Measurements from ENCODE around the gene PDXK. TPM values are rescaled to one million over a fixed set of nuclear protein-coding genes. Genes with fewer than 3 reads are reported as not detected.
A peak's percentile ranks its signal among the peaks of the same experiment; 100 is the strongest.

Gene PDXK
- total RNA-seq, 6 experiments from 2014 or later: 154 to 160 (median 157) TPM

DNA sequence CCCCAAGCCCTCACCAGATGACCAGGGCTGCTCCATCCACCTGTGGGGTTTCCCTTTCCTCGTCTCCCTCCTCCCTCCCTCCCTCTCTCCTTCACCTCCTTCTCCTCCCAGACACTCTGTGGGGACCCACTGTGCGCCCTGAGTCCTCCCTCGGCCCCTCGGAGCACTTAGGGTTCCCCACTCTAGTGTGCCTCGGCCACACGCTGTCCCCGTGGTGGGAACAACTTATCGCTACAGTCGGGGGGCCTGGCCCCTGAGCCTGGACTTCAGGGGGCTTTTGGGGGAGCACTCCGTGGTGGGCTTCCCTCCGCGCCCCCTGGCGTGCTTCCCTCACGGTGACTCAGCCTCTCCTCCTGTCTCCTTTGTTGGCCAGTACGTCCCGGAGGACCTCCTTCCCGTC is 29.7 kb downstream of the PDXK start:
- Mint-ChIP-seq H3K4me1 (ENCODE audit: low read depth) (no peaks in the 10 kb centered on the region), H3K9me3 (no peaks in the 10 kb centered on the region), H3K27ac (no peak overlapping the region), H3K4me3 (no peak overlapping the region), H3K27me3 (ENCODE audit: insufficient read depth) (no peaks in the 10 kb centered on the region; the same call in none of the 2 replicates), H3K36me3 (ENCODE audit: low read depth) (peaks cover 52% of the 10 kb centered on the region)
- TF ChIP-seq, protein P1, sequence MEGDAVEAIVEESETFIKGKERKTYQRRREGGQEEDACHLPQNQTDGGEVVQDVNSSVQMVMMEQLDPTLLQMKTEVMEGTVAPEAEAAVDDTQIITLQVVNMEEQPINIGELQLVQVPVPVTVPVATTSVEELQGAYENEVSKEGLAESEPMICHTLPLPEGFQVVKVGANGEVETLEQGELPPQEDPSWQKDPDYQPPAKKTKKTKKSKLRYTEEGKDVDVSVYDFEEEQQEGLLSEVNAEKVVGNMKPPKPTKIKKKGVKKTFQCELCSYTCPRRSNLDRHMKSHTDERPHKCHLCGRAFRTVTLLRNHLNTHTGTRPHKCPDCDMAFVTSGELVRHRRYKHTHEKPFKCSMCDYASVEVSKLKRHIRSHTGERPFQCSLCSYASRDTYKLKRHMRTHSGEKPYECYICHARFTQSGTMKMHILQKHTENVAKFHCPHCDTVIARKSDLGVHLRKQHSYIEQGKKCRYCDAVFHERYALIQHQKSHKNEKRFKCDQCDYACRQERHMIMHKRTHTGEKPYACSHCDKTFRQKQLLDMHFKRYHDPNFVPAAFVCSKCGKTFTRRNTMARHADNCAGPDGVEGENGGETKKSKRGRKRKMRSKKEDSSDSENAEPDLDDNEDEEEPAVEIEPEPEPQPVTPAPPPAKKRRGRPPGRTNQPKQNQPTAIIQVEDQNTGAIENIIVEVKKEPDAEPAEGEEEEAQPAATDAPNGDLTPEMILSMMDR (IDR thresholded peaks at IDR 0.05): no peak
- DNase-seq: no peak

DNA sequence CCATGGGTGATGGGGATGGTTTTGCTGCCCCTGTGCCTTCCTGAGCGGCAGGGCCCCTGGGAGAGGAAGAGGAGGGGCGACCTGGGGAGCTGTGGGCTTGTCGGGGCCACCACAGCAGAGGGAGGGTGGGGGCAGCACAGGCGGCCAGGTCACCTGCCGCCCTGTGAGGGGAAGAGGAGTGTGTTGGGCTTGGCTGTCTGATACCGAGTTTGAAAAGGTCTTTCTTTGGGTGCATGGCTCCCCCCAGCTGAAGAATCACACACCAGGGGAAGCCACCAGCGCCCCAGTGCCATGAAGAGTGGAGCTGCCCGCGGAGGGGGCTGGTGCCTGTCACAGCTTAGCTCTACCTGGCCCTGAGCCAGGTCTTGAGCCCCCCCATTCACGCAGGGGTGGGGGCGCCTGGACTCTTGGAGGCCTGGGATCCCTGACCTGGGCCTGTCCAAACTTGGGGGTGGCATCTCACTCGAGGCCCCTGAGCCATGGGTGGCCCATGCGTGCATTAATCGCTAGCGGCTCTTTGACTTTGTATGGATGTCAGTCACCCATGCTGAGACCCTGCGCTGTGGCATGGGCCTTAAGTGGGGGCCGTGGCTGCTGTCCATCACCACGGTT is 30.8 kb downstream of the PDXK start:
- H3K4me3 Mint-ChIP-seq: no peak overlapping the region
- H3K4me1 Mint-ChIP-seq (ENCODE audit: low read depth): no peaks in the 10 kb centered on the region
- no peak for DNase-seq
- H3K36me3 Mint-ChIP-seq (ENCODE audit: low read depth): peaks cover 53% of the 10 kb centered on the region
- H3K27ac Mint-ChIP-seq: no peak overlapping the region
- no peaks in the 10 kb centered on the region for H3K9me3 Mint-ChIP-seq
- no peaks in the 10 kb centered on the region; the same call in none of the 2 replicates for H3K27me3 Mint-ChIP-seq (ENCODE audit: insufficient read depth)
- TF ChIP-seq, protein P1 (IDR thresholded peaks at IDR 0.05): no peak

DNA sequence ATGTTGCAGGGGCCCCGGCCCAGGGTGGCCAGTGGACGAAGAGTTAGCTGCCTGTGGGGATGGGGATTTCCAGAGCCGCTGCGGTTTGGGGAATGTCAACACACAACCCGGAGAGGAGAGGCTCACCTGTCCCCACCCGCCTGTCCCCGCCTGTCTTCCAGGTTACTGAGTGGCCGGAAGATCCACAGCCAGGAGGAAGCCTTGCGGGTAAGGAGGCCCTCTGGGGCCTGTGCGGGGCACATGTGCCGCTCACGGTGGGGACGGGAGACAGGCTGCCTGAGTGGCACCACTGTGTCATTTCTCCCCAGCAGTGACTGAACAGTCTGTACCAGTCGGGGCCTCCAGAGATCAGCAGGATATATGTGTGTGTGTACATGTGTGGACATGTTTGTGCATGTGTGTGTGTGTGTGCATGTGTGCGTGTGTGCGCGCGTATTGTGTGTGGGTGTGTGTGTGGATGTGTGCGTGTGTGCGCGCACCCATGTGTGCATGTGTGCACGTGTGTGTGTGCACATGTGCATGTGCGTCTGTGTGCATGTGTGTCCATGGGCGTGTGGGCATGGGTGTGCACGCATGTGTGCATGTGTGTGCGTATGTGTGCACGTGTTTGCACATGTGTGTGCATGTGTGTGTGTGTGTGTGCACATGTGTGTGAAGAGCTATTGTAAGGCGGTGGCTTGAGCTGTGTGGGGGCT is 31.6 kb downstream of the PDXK start:
- Mint-ChIP-seq H3K27ac (peak overlapping the region; percentile 14; the same call in 1 of the 2 replicates), H3K36me3 (ENCODE audit: low read depth) (peaks cover 46% of the 10 kb centered on the region), H3K4me1 (ENCODE audit: low read depth) (no peaks in the 10 kb centered on the region), H3K27me3 (ENCODE audit: insufficient read depth) (no peaks in the 10 kb centered on the region; the same call in none of the 2 replicates), H3K4me3 (no peak overlapping the region), H3K9me3 (no peaks in the 10 kb centered on the region)
- no peak for DNase-seq
- TF ChIP-seq, protein P1 (IDR thresholded peaks at IDR 0.05): no peak

DNA sequence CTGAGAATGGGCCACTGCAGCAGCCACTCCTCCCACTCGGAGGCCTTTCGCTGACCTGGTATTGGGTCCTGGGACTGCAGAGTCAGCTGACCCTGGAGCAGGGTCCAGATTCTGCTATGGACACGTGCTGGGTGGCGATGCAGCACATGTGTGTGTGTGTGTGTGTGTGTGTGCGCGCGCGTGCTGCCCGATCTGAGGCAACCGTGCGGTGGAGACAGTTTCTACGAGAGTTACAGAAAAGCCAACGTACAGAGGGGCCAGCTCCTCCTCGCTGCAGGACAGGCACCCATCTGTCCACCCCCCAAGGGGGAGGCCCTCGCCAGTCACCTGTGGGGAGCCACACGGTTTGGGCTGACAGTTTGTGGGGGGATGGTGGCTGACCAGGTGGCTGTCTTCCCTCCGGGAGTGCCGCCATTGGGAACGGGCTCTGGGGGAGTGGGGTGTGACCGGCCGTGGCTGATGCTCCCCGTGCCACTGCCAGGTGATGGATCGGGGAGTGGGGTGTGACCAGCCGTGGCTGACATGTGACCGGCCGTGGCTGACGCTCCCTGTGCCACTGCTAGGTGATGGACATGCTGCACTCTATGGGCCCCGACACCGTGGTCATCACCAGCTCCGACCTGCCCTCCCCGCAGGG is 33.1 kb downstream of the PDXK start:
- TF ChIP-seq, protein P1 (IDR thresholded peaks at IDR 0.05): no peak
- no peaks in the 10 kb centered on the region; the same call in none of the 2 replicates for H3K27me3 Mint-ChIP-seq (ENCODE audit: insufficient read depth)
- H3K27ac Mint-ChIP-seq: no peak overlapping the region
- H3K36me3 Mint-ChIP-seq (ENCODE audit: low read depth): peaks cover 32% of the 10 kb centered on the region
- no peak overlapping the region for H3K4me3 Mint-ChIP-seq
- H3K4me1 Mint-ChIP-seq (ENCODE audit: low read depth): no peaks in the 10 kb centered on the region
- H3K9me3 Mint-ChIP-seq: no peaks in the 10 kb centered on the region
- DNase-seq: no peak

DNA sequence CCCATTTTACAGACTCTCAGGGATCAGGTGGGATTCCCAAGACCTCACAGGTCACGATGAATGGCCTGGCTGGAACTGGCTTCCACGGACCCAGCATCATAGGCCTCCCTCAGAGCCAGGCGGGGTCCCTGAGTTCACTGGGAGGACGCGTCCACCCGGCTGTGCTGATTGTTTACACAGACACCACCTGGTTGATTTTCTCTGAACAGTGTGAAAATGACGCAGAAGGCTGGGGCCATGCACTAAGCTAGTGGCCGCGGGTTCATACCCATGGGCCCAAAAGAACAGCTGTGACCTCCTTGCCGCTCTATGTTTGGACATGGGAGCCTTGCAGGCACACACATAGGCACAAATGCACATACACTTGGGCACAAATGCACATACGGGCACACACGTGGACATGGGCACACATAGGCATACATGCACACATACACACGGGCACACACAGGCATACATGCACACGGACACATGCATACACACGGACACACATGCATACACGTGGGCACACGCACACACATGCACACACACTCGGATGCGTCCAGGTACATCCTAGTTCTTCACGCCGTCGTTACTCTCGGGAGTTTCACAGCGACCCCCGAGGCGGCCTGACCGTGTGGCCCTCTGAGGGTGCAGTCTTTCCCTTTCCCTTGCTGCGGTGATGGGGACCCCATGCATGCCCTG is 34.0 kb downstream of the PDXK start:
- H3K36me3 Mint-ChIP-seq (ENCODE audit: low read depth): peaks cover 27% of the 10 kb centered on the region
- no peak for DNase-seq
- H3K9me3 Mint-ChIP-seq: no peaks in the 10 kb centered on the region
- no peaks in the 10 kb centered on the region; the same call in none of the 2 replicates for H3K27me3 Mint-ChIP-seq (ENCODE audit: insufficient read depth)
- H3K4me1 Mint-ChIP-seq (ENCODE audit: low read depth): no peaks in the 10 kb centered on the region
- no peak overlapping the region for H3K4me3 Mint-ChIP-seq
- H3K27ac Mint-ChIP-seq: no peak overlapping the region
- TF ChIP-seq, protein P1 (IDR thresholded peaks at IDR 0.05): no peak

Measured in HFFc6 (cell line).